ENCODE measurements around the gene CDAN1.
"Not testable (repeated sequence)": the region's sequence is repeated elsewhere in the genome, so short reads cannot be mapped to it uniquely, and the experiment has no call there.

Gene CDAN1

DNA sequence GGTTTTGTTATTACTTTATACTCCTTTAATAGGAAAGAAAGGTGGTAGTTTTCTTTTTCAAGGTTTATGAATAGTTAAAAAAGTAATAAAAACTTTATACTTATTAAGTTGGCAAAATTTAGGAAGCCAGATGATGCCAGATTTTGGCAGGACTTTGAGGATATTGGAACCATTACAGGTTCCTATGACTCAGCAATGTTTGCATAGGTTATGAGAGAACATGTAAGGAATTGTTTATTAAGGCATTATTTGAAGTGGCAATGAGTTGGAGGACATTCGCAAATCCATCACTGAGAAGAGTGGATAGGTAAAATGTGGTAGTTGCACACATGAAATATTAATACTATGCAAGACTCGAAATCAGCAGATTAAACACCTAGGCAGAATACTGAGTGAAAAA is 29.9 kb downstream of the CDAN1 start:
- DNase-seq = no peak

DNA sequence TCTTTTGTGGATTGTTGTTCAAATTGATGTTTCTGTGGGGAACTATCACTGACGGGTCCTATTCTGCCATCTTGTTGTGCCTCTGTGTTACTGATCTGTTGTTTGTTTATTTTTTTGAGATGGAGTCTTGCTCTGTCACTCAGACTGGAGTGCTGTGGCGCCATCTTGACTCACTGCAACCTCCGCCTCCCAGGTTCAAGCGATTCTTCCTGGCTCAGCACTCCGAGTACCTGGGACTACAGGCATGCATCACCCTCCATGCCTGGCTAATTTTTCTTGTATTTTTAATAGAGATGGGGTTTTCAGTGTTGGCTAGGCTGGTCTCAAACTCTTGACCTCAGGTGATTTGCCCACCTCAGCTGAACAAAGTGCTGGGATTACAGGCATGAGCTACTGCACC is 31.6 kb downstream of the CDAN1 start:
- DNase-seq = no peak

DNA sequence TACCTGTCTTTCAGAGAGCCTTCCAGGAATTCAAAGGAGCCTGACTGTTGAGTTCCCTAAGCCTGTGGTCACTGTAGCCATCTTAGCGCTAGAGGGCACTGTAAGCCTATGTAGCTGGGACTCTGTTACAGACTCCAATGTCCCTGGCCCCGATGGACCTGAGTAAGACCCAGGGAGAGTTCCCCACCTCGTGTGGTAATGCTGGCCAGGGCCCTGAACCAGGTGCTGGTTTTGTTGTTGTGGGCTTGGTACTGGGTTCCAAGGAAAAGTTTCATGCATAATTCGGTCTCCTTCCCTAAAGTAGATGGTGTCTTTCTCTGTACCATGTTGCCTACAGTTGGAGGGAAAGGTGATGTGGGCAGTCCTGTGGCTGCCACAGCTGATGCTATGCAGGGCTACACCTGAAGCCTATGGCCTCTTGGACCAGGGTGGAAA is 32.4 kb downstream of the CDAN1 start:
- no peak for DNase-seq

DNA sequence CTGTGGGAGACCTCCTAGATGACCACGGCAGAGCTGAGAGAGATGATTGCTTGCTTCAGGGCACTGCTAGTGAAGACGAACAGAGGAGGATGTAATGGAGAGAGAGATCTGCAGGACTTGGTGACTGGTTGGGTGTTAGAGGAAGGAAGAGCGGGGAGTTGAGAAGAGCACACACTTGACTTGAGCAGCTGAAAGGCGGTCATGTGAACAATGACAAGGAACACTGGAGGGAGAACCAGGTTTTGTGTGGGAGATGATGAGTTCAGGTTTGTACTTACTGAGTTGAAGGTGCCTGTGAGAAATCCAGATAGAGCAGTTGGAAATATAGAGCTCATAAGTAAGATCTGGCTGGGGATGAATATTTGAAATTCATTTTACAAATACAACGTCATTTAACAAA is 40.3 kb downstream of the CDAN1 start:
- no peak for DNase-seq

DNA sequence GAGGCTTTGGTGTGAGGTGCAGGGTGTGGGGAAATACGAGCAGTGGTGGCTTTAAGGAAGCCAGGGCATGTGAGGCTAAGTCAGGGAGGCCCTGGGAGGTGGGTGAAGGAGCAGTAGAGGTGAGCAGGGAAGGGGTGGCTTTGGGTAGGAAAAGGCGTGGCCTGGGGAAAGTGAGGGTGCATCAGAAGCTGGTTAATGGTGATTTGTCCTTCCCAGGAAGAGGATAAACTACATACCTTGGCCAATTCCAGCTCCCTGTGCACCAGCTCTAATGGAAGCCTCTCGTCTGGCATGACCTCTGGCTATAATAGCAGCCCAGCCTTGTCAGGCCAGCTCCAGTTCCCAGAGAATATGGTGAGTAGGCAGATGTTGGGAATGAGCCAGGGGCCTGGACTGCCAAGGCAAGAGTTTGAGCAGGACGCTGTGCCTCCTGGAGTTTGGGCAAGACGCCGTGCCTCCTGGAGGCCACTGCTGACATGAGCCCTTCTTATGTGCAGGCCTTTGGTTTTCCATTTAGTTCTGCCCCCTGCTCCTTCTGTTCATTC is 41.3 kb downstream of the CDAN1 start:
- no peak for DNase-seq

DNA sequence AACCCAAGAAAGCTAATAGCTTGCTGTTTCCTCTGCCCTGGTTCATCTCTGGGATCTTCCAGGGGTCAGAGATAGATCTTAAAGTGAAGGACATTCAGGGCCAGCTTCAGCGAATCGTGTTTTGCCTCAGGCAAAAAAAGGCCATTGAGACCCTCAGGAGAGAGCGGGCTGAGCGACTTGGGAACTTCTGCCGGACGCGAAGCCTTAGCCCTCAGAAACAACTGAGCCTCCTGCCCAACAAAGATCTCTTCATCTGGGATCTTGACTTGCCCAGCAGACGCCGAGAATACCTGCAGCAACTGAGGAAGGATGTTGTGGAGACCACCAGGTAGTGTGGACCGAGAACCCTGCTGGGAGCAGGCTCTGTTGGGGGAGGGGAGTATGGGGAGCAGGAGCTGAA is 42.5 kb downstream of the CDAN1 start:
- no peak for DNase-seq

DNA sequence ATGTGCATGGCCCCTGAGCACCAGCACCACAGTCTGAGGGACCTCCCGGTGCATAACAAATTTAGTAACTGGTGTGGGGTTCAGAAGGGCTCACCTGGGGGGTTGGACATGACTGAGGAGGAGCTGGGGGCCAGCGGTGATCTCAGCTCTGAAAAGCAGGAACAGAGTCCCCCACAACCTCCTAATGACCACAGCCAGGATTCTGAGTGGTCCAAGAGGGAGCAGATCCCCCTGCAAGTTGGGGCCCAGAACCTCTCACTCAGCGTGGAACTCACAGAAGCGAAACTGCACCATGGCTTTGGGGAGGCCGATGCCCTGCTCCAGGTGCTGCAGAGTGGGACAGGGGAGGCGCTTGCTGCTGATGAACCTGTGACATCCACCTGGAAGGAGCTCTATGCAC is 43.0 kb downstream of the CDAN1 start:
- no peak for DNase-seq

DNA sequence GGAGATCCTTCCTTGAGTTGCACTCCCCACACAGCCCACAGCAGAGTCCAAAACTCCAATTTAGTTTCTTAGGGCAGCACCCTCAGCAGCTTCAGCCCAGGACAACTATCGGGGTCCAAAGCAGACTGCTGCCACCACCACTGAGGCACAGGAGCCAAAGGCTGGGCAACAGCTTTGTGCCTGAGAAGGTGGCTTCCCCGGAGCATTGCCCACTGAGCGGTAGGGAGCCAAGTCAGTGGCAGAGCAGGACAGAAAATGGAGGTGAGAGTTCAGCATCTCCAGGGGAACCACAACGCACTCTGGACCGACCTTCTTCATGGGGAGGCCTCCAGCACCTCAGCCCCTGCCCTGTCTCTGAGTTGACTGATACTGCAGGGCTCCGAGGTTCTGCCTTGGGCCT is 43.4 kb downstream of the CDAN1 start:
- DNase-seq = no peak

DNA sequence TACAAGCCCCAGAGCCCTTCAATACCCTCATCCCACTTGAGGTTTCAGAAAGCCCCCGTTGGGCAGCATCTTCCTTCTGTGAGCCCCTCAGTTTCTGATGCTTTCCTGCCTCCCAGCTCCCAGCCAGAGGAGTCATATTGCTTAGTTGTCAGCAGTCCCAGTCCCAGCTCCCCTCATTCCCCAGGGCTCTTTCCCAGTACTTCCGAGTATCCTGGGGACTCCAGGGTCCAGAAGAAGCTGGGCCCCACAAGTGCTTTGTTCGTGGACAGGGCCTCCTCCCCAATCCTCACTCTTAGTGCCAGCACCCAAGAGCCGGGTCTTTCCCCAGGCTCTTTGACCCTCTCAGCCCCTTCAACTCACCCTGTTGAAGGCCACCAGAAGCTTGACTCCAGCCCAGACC is 43.9 kb downstream of the CDAN1 start:
- DNase-seq = no peak

DNA sequence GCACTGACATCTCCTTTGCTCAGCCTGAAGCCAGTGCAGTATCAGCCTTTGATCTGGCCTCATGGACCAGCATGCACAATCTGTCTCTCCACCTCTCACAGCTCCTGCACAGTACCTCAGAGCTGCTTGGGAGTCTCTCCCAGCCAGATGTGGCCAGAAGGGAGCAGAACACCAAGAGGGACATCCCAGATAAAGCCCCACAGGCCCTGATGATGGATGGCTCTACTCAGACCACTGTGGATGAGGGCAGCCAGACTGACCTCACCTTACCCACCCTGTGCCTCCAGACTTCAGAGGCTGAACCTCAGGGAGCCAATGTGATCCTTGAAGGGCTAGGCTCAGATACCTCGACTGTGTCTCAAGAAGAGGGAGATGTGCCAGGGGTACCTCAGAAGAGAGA is 44.4 kb downstream of the CDAN1 start:
- no peak for DNase-seq

DNA sequence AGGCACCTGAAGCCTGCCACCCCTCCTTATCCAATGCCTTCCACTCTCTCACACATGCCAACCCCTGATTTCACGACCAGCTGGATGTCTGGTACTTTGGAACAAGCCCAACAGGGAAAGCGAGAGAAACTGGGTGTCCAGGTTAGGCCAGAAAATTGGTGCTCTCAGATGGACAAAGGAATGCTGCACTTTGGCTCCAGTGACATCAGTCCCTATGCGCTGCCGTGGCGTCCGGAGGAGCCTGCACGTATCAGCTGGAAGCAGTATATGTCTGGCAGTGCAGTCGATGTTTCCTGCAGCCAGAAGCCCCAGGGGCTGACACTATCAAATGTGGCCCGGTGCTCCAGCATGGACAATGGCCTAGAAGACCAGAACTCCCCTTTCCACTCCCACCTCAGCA is 45.2 kb downstream of the CDAN1 start:
- no peak for DNase-seq

DNA sequence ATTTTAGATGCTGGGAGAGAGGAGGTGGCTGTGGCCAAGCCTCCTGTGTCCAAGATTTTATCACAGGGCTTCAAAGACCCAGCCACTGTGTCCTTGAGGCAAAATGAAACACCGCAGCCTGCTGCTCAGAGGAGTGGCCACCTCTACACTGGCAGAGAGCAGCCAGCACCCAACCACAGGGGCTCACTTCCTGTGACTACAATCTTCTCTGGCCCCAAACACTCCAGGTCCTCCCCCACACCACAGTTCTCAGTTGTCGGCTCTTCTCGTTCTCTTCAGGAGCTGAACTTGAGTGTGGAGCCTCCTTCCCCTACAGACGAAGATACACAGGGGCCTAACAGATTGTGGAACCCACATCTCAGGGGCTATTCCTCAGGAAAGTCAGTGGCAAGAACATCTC is 45.6 kb downstream of the CDAN1 start:
- DNase-seq = no peak

DNA sequence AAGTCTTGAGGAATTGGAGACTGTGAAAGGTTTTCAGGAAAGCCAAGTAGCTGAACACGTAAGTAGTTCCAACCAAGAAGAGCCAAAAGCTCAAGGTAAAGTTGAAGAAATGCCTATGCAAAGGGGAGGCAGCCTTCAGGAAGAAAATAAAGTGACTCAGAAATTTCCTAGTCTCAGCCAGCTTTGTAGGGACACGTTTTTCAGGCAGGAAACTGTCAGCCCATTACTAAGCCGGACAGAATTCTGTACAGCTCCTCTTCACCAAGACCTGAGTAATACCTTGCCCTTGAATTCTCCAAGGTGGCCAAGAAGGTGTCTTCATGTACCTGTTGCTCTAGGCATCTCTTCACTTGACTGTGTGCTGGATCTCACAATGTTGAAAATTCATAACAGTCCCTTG is 48.6 kb downstream of the CDAN1 start:
- no peak for DNase-seq

DNA sequence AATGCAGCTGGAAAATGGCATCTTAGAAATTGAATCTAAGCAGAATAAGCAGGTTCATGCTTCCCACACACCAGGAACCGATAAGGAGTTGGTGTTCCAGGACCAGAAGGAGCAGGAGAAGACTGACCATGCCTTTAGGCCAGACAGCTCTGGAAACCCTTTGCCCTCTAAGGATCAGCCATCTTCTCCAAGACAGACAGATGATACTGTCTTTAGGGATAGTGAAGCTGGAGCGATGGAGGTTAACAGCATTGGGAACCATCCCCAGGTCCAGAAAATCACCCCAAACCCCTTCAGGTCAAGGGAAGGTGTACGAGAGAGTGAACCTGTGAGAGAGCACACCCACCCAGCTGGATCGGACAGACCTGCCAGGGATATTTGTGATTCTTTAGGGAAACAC is 49.2 kb downstream of the CDAN1 start:
- DNase-seq = no peak

DNA sequence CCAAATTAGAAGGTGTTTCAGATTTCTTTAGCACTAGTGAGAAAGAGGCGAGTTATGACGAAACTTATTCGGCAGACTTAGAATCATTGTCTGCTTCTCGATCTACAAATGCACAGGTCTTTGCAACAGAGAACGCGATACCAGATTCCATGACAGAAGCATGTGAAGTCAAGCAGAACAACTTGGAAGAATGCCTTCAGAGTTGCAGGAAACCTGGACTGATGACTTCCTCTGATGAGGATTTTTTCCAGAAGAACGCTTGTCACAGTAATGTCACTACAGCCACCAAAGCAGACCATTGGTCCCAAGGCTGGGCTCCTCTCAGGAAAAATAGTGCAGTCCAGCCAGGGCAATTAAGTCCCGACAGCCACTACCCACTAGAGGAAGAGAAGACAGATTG is 50.6 kb downstream of the CDAN1 start:
- DNase-seq = no peak

DNA sequence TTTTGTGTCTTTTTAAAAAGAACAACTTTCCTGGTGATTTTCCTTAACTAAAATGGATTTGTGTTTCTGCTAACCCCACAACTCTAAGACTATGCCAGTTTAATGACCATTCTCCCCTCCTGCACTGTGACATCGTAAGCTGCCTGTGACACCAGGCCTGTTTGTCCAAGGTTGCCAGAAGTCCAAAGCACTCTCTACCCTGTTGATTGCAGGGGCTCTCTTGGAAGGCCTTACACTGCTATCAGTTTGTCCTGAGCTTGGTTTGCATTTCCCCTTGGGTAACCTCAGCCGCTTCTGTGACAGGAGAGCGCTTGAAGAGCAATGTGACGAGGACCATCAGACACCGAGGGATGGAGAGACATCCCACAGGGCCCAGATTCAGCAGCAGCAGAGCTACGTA is 55.8 kb downstream of the CDAN1 start:
- DNase-seq = no peak

DNA sequence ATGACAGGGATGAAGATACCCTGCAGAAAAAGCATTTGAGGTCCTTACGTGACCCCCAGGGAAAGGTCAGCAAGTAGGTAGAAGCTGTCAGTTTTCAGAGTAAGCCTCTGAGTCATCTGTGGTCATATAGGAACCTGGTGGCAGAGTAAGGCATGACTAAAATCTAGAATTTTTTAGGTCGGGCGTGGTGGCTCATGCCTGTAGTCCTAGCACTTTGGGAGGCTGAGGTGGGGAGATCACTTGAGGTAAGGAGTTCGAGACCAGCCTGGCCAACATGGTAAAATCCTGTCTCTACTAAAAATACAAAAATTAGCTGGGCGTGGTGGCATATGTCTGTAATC is 56.8 kb downstream of the CDAN1 start:
- not testable (repeated sequence) for DNase-seq

DNA sequence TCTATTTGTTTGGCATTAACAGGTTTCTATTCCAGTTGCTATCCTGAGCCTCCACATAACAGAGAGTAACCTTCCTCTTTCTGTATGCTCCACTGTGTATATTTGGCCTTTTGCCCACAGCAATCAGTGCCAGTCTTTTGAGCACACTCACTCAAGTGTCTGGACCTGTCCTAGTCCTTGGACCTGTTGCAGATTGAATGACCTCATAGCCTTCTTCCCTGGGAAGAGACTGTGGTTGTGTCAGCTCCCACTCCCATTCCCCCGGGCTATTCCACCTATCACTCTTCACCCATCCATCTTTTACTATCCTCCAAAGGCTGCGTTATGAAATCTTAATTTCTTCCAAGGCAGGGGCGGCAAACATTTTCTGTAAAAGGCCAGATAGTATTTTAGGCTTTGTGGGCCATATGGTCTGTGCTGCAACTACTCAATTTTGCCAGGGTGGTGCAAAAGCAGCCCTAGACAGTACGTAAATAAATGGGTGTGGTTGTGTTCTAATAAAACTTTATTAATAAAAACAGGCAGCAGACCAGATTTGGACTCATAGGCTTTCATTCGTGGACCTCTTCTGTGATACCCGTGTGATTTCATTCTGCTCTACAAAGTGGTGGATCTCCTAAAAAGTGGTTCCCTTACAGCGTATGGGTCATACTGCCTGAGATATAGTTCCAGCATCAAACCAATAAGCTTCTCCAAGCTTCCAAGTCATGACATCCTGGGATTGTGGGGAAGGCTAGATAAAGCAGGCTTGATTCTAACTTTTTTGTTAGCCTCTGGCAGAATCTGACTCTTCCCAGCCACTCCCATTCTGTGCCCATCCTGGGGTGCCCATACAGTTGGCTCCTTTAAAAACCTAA is 57.4 kb downstream of the CDAN1 start:
- no peak for DNase-seq

DNA sequence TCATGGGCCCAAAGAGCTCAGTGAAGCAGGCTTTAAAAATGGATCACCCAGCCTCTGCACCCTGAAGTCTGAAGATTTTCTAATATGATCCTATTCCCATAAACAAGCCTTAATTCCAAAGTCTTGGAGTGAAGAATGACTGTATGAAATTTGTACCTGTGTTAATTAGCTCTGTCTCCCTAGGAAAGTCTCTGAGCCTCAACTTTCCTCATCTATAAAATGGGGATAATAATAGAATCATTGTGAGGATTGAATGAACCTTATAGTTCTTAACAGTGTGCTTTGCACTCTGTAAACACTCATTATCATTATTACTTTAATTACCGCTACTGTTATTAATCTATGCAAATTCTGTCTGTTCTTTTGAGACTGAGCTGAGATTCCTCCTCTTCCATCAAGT is 61.9 kb downstream of the CDAN1 start:
- DNase-seq = no peak

DNA sequence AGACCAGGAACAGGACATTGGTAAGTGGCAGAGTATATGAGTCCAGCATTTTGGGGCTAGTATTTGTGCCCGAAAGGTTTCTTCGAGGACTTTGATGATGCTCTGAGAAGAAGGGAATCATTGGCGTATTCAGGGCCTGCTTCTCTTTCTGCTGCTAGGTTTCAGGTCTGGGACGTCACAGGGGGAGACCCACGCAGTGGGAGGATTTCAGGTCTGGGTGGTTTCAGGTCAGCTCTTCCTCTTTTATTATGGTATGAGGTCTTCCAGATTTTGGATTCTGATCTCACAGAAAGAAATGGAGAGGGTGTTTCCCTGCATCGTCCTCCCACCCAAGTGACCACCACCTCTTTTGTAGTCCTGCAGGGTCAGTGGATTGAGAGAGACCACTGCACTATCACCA is 62.5 kb downstream of the CDAN1 start:
- no peak for DNase-seq

All from DMS153 (cell line).